RWPE2 (cell line): ENCODE data around the gene NUDT21.

Experiments used
- ATAC-seq: fragments of 200-7000 bp; cut with Tn5 transposase; 3 replicates; pipeline ENCODE4 v1.9.1; 2021; ENCODE audit warnings: low read depth
- DNase-seq: peaks from one replicate; pipeline ENCODE4 v3.0.0-alpha.2; 2020; ENCODE audit warnings: low spot score
- H3K27ac ChIP-seq: fragments of 450-650 bp; 2 replicates; pipeline ENCODE4 v1.5.1; 2017; ENCODE audit warnings: mild to moderate bottlenecking; ENCODE audit not compliant: poor library complexity, severe bottlenecking
- H3K27me3 ChIP-seq: fragments of 250-450 bp; sonication (Bioruptor Pico); 2 replicates; pipeline ENCODE4 v1.5.1; 2021; ENCODE audit warnings: mild to moderate bottlenecking, moderate library complexity; ENCODE audit not compliant: insufficient read depth, poor library complexity, severe bottlenecking
- H3K36me3 ChIP-seq: fragments of 250-450 bp; sonication (Bioruptor Pico); 2 replicates; pipeline ENCODE4 v1.5.1; 2020; ENCODE audit warnings: low read depth, mild to moderate bottlenecking, moderate library complexity
- H3K4me1 ChIP-seq: fragments of 250-450 bp; sonication (Bioruptor Pico); 2 replicates; pipeline ENCODE4 v1.5.1; 2021; ENCODE audit warnings: mild to moderate bottlenecking, moderate library complexity; ENCODE audit not compliant: insufficient read depth, poor library complexity, severe bottlenecking
- H3K4me3 ChIP-seq: fragments of 250-450 bp; sonication (Bioruptor Pico); 2 replicates; pipeline ENCODE4 v1.5.1; 2021; ENCODE audit warnings: mild to moderate bottlenecking, moderate library complexity; ENCODE audit not compliant: severe bottlenecking
- H3K9me3 ChIP-seq: fragments of 250-450 bp; sonication (Bioruptor Pico); 2 replicates; pipeline ENCODE4 v1.5.1; 2021; ENCODE audit warnings: mild to moderate bottlenecking, moderate library complexity; ENCODE audit not compliant: severe bottlenecking
- CTCF ChIP-seq: fragments of 450-650 bp; IDR thresholded peaks from one replicate; pipeline ENCODE4 v1.5.1; 2017; ENCODE audit warnings: mild to moderate bottlenecking, moderate library complexity; ENCODE audit not compliant: poor library complexity, severe bottlenecking

The NUDT21 gene

GRCh38 chr16:56488035-56488434 lies 36.9 kb upstream of the NUDT21 start:
- no peaks in the 10 kb centered on the region for H3K9me3 ChIP-seq
- H3K4me1 ChIP-seq: no peaks in the 10 kb centered on the region
- H3K27me3 ChIP-seq: no peaks in the 10 kb centered on the region
- DNase-seq (no peak), ATAC-seq (no peak)
- no peak overlapping the region for H3K4me3 ChIP-seq
- peaks cover 56% of the 10 kb centered on the region for H3K36me3 ChIP-seq
- no peak overlapping the region for H3K27ac ChIP-seq
- TF ChIP-seq CTCF: no peak

GRCh38 chr16:56483394-56483793 lies 32.3 kb upstream of the NUDT21 start:
- H3K9me3 ChIP-seq: no peaks in the 10 kb centered on the region
- no peak for ATAC-seq
- no peak for DNase-seq
- H3K4me3 ChIP-seq: no peak overlapping the region
- peaks cover 7% of the 10 kb centered on the region for H3K4me1 ChIP-seq
- H3K27ac ChIP-seq: no peak overlapping the region
- TF ChIP-seq CTCF: no peak
- peaks cover 75% of the 10 kb centered on the region for H3K36me3 ChIP-seq
- H3K27me3 ChIP-seq: no peaks in the 10 kb centered on the region

- Histone ChIP-seq H3K27ac (no peak overlapping the region), H3K27me3 (no peaks in the 10 kb centered on the region), H3K36me3 (peaks cover 82% of the 10 kb centered on the region), H3K9me3 (no peaks in the 10 kb centered on the region), H3K4me1 (peaks cover 7% of the 10 kb centered on the region), H3K4me3 (no peak overlapping the region)
- ATAC-seq: no peak
- no peak for DNase-seq
- TF ChIP-seq CTCF: no peak
Measured at GRCh38 chr16:56482683-56483236, 31.6 kb upstream of the NUDT21 start.

GRCh38 chr16:56481468-56482122 lies 30.5 kb upstream of the NUDT21 start:
- Histone ChIP-seq H3K27ac (no peak overlapping the region), H3K9me3 (no peaks in the 10 kb centered on the region), H3K4me3 (no peak overlapping the region), H3K36me3 (peaks cover 88% of the 10 kb centered on the region), H3K27me3 (no peaks in the 10 kb centered on the region), H3K4me1 (peaks cover 16% of the 10 kb centered on the region)
- DNase-seq: no peak
- TF ChIP-seq CTCF: no peak
- peak; percentile 31; the same call in 1 of the 3 replicates for ATAC-seq
